Osteoblast (primary cell): ENCODE data around the gene ATG13. TPM values are rescaled to one million over a fixed set of nuclear protein-coding genes. Genes with fewer than 3 reads are reported as not detected.

Experiments
- DNase-seq: peaks from one replicate; pipeline ENCODE4 v3.0.0; 2011; ENCODE audit warnings: low spot score, mixed read lengths; ENCODE audit not compliant: insufficient read length; ENCODE audit errors: missing footprints
- H2AFZ ChIP-seq: 2 replicates; pipeline ENCODE4 v1.6.0; 2011; ENCODE audit warnings: mild to moderate bottlenecking, low read length
- H3K27ac ChIP-seq: 2 replicates; pipeline ENCODE4 v1.5.1; 2011; ENCODE audit warnings: mild to moderate bottlenecking, low read depth, low read length, moderate library complexity
- H3K27me3 ChIP-seq: 2 replicates; pipeline ENCODE4 v1.6.0; 2012; ENCODE audit warnings: mild to moderate bottlenecking, control low read depth, inconsistent platforms, low read length, moderate library complexity; ENCODE audit not compliant: insufficient read depth
- H3K36me3 ChIP-seq: 2 replicates; pipeline ENCODE4 v1.5.1; 2011; ENCODE audit warnings: mild to moderate bottlenecking, low read length, control low read depth, moderate library complexity; ENCODE audit not compliant: insufficient read depth
- H3K4me1 ChIP-seq: 2 replicates; pipeline ENCODE4 v1.5.1; 2011; ENCODE audit warnings: mild to moderate bottlenecking, low read length, control low read depth, moderate library complexity; ENCODE audit not compliant: insufficient read depth
- H3K4me2 ChIP-seq: 2 replicates; pipeline ENCODE4 v1.6.0; 2011; ENCODE audit warnings: mild to moderate bottlenecking, low read length; ENCODE audit not compliant: insufficient read depth
- H3K4me3 ChIP-seq: fragments of 200-600 bp; sonication (generic); 3 replicates; pipeline ENCODE4 v1.5.1; 2012; ENCODE audit warnings: mild to moderate bottlenecking, low read length, inconsistent platforms; ENCODE audit not compliant: insufficient read depth
- H3K79me2 ChIP-seq: 2 replicates; pipeline ENCODE4 v1.6.0; 2012; ENCODE audit warnings: mild to moderate bottlenecking, low read length, control low read depth, inconsistent platforms; ENCODE audit not compliant: insufficient read depth
- H3K9me3 ChIP-seq: 2 replicates; pipeline ENCODE4 v1.5.1; 2011; ENCODE audit warnings: low read depth, low read length, control low read depth
- H4K20me1 ChIP-seq: 2 replicates; pipeline ENCODE4 v1.6.0; 2012; ENCODE audit warnings: mild to moderate bottlenecking, low read length, control low read depth; ENCODE audit not compliant: insufficient read depth
- total RNA-seq: library from RNA; depleted of rRNA; stranded (reverse); fragments of >200 nt; gene quantifications from 2 replicates; pipeline ENCODE4 v1.2.3, GENCODE V29; 2012
- TF ChIP-seq, protein P1 (sequence below): IDR thresholded peaks from 2 replicates; pipeline ENCODE4 v1.5.1; 2011; ENCODE audit warnings: mild to moderate bottlenecking, low read depth, low read length, moderate library complexity; ENCODE audit errors: extremely low read depth

Gene ATG13
- total RNA-seq, 1 donor = 70.9 TPM

- H3K36me3 ChIP-seq = no peaks in the 10 kb centered on the region
- H2AFZ ChIP-seq = no peak overlapping the region
- H3K27ac ChIP-seq = no peak overlapping the region
- DNase-seq = no peak
- peaks cover 76% of the 10 kb centered on the region for H3K79me2 ChIP-seq
- H3K4me1 ChIP-seq = peaks cover 18% of the 10 kb centered on the region
- no peak overlapping the region for H3K4me3 ChIP-seq
- H3K9me3 ChIP-seq = no peaks in the 10 kb centered on the region
- TF ChIP-seq, protein P1, sequence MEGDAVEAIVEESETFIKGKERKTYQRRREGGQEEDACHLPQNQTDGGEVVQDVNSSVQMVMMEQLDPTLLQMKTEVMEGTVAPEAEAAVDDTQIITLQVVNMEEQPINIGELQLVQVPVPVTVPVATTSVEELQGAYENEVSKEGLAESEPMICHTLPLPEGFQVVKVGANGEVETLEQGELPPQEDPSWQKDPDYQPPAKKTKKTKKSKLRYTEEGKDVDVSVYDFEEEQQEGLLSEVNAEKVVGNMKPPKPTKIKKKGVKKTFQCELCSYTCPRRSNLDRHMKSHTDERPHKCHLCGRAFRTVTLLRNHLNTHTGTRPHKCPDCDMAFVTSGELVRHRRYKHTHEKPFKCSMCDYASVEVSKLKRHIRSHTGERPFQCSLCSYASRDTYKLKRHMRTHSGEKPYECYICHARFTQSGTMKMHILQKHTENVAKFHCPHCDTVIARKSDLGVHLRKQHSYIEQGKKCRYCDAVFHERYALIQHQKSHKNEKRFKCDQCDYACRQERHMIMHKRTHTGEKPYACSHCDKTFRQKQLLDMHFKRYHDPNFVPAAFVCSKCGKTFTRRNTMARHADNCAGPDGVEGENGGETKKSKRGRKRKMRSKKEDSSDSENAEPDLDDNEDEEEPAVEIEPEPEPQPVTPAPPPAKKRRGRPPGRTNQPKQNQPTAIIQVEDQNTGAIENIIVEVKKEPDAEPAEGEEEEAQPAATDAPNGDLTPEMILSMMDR = no peak
- H3K27me3 ChIP-seq = no peaks in the 10 kb centered on the region
- H4K20me1 ChIP-seq = peaks cover 42% of the 10 kb centered on the region
- peak overlapping the region; percentile 29 for H3K4me2 ChIP-seq
Measured at GRCh38 chr11:46590740-46591605, 26.4 kb upstream of the ATG13 start.

DNA sequence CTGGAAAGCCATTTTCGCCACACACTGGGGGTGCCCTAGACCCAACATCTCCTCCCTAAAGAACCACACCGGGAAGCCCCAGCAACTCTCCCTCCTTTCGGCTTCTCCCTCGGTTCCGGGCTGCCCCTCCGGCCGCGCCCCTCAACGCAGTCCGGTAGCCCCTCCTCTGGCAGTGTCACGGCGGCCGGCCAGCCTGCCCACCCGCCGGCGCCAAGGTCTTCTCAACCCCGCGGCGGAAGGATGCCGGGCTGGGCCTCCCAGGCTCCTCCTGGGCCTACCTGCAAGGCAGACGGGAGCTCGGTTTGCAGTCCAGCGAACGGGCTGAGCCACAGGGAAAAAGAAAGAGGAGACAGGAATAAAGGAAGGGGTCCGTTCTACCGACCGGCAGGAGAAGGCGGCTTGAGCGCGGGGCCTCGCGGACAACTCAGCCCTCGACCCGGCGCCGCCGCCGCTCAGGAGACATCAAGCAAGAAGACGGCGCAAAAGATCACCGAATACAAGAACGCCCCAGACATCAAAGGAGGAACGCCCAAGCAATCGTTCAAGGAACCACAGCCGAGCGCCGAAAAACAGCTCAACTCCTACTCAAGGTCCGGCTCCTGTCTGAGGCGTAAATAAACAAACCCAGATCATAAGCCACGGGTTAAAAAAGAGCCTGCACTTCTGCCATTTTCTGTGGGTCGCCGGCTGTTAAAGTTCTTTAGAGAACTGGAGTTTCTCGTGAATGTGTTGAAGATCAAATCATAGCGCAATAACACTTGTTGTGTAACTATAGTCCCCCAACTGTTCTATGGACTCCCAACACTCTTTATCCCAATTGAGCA is 23.6 kb upstream of the ATG13 start, which contains the start of gene AMBRA1:
Gene AMBRA1, minus strand, starts transcription at position 474 of the 824 bp plus-strand sequence. CDS start 45,643 bp downstream, outside the sequence.
- DNase-seq = peak; percentile 94
- H3K36me3 ChIP-seq = no peaks in the 10 kb centered on the region
- no peaks in the 10 kb centered on the region for H3K27me3 ChIP-seq
- peaks cover 34% of the 10 kb centered on the region for H4K20me1 ChIP-seq
- H3K27ac ChIP-seq = peak within 1 kb of the TSS; percentile 46
- H3K4me2 ChIP-seq = peak within 1 kb of the TSS; percentile 98
- H3K4me3 ChIP-seq = peak within 1 kb of the TSS; percentile 95
- TF ChIP-seq, protein P1 = no peak
- no peaks in the 10 kb centered on the region for H3K9me3 ChIP-seq
- peaks cover 21% of the 10 kb centered on the region for H3K4me1 ChIP-seq
- peaks cover 49% of the 10 kb centered on the region for H3K79me2 ChIP-seq
- peak within 1 kb of the TSS; percentile 93 for H2AFZ ChIP-seq

- H3K9me3 ChIP-seq = no peaks in the 10 kb centered on the region
- TF ChIP-seq, protein P1 = no peak
- peak overlapping the region; percentile 46 for H3K27ac ChIP-seq
- peak overlapping the region; percentile 95 for H3K4me3 ChIP-seq
- no peaks in the 10 kb centered on the region for H3K36me3 ChIP-seq
- H3K4me2 ChIP-seq = peak overlapping the region; percentile 74
- H3K27me3 ChIP-seq = no peaks in the 10 kb centered on the region
- peak; percentile 49 for DNase-seq
- peaks cover 29% of the 10 kb centered on the region for H4K20me1 ChIP-seq
- peak overlapping the region; percentile 93 for H2AFZ ChIP-seq
- H3K79me2 ChIP-seq = peaks cover 44% of the 10 kb centered on the region
- H3K4me1 ChIP-seq = peaks cover 21% of the 10 kb centered on the region
Measured at GRCh38 chr11:46594374-46594700, 23.0 kb upstream of the ATG13 start.

DNA sequence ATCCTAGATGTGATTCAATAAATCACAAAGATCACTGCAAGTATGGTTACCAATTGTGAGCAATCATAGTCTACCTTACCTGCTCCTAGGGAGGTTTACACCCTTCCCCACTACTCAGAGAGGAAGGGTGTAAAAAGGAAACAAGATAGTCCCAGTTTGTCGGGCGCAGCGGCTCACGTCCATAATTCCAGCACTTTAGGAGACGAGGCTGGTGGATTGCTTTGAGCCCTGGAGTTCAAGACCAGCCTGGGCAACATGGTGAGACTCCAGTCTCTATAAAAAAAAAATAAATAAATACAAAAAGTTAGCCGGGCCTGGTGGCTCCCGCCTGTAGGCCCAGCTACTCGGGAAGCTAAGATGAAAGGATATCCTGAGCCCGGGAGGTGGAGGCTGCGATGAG is 22.6 kb upstream of the ATG13 start:
- peak overlapping the region; percentile 93 for H2AFZ ChIP-seq
- H3K27ac ChIP-seq = peak overlapping the region; percentile 46
- H3K79me2 ChIP-seq = peaks cover 39% of the 10 kb centered on the region
- no peaks in the 10 kb centered on the region for H3K36me3 ChIP-seq
- peaks cover 25% of the 10 kb centered on the region for H4K20me1 ChIP-seq
- TF ChIP-seq, protein P1 = no peak
- H3K4me3 ChIP-seq = no peak overlapping the region
- peaks cover 21% of the 10 kb centered on the region for H3K4me1 ChIP-seq
- H3K4me2 ChIP-seq = peak overlapping the region; percentile 74
- no peaks in the 10 kb centered on the region for H3K27me3 ChIP-seq
- H3K9me3 ChIP-seq = no peaks in the 10 kb centered on the region
- DNase-seq = no peak
